Gastroesophageal sphincter (tissue), 4 donors: ENCODE results near the gene HRH3. TPM values are rescaled to one million over a fixed set of nuclear protein-coding genes. Genes with fewer than 3 reads are reported as not detected.

Source experiments
- ATAC-seq: fragments of 150-250 bp; one replicate; pipeline ENCODE4 v1.9.1; 2016; ENCODE audit warnings: mild to moderate bottlenecking, moderate library complexity
- H3K27ac ChIP-seq, 4 donors: fragments of 200-600 bp; sonication (generic) in 3 of 4; 1 replicate in 3 of 4; 2 replicates in 1 of 4; pipeline ENCODE4 v1.5.1; 2016 to 2019
- H3K27me3 ChIP-seq: fragments of 200-600 bp; sonication (generic); one replicate; pipeline ENCODE4 v1.5.1; 2019
- H3K36me3 ChIP-seq, 2 donors: fragments of 200-600 bp; sonication (generic); one replicate each; pipeline ENCODE4 v1.5.1; 2019; ENCODE audit warnings: control low read depth in 1 of 2
- H3K4me1 ChIP-seq, 3 donors: fragments of 200-600 bp; sonication (generic); 1 replicate in 2 of 3; 2 replicates in 1 of 3; pipeline ENCODE4 v1.5.1; 2016 to 2019; ENCODE audit warnings: control low read depth in 2 of 3
- H3K4me3 ChIP-seq, 2 donors: fragments of 200-600 bp; sonication (generic); one replicate each; pipeline ENCODE4 v1.5.1; 2019; ENCODE audit warnings: mild to moderate bottlenecking in 1 of 2, moderate library complexity in 1 of 2
- H3K9me3 ChIP-seq, 3 donors: fragments of 200-600 bp; sonication (generic); one replicate each; pipeline ENCODE4 v1.5.1; 2017 to 2019; ENCODE audit warnings: control low read depth in 2 of 3
- EP300 ChIP-seq: sonication (generic); formaldehyde crosslinking; IDR thresholded peaks from one replicate; pipeline ENCODE4 v1.6.1; 2017; ENCODE audit warnings: antibody characterized with exemption, mild to moderate bottlenecking
- POLR2A ChIP-seq, 2 donors: fragments of 450-650 bp; IDR thresholded peaks; one replicate each; pipeline ENCODE4 v1.6.1; 2017; ENCODE audit warnings: antibody characterized with exemption in 2 of 2, mild to moderate bottlenecking in 2 of 2, moderate library complexity in 1 of 2
- POLR2AphosphoS5 ChIP-seq: sonication (generic); formaldehyde crosslinking; IDR thresholded peaks from one replicate; pipeline ENCODE4 v1.6.1; 2017; ENCODE audit warnings: antibody characterized with exemption
- WGBS, 2 donors: methylation state at CpG; one replicate each; pipeline ENCODE4 v1.1.5; 2018; ENCODE audit warnings: low coverage in 1 of 2; 5-methylcytosine and 5-hydroxymethylcytosine counted together
- total RNA-seq, 4 donors: library from RNA; depleted of rRNA; stranded (reverse); fragments of >200 nt; gene quantifications; one replicate each; pipeline ENCODE4 v1.1.0, GENCODE V29; 2016
- TF ChIP-seq, protein P1 (sequence below), 4 experiments: fragments of 200-600 bp in 2 of 4; fragments of 450-650 bp in 2 of 4; sonication (generic) in 1 of 4; IDR thresholded peaks; one replicate each; pipeline ENCODE4 v1.5.1; 2017 to 2019; ENCODE audit warnings: antibody characterized with exemption in 4 of 4, mild to moderate bottlenecking in 2 of 4, moderate library complexity in 2 of 4

The HRH3 gene
- total RNA-seq, 4 donors from 2014 or later: not detected

DNA sequence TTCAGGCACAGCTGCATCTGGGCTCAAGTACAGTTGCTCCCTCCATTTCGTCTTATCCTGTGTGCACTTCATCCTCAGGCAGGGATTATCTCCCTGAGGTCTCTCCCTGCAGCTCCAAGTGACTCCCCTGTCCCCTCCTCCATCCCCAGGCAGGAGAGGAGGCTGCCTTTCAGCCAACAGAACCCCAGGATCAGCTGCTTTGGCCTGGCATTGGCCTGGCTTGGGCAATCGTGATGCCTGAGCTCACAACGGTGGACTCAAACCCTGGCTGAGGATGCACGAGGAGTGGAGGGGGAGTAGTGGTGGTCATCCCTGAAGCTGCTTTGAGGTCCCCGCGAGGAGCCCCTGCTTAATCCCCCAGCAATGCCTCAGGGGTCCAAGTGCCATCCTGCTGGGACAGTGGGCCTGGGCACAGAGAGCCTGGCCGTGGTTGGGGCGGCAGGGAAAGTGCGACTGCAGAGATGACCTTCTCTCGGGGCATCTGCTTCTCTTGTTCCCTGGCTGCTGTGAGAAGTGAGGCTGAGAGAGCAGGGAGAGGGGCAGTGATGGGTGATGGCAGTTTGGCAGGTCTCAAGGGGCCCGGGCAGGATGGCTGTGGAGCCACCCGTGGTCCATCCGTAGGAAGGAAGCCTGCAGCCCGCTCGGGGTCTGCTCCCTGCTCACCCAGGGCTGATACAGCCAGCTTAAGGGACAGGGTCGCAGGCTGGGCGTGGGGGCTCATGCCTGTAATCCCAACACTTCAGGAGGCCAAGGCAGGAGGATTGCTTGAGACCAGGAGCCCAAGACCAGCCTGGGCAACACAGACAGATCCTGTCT, 6.0 kb upstream of the HRH3 start:
- Histone ChIP-seq H3K9me3 (no peaks in the 10 kb centered on the region), H3K27me3 (peaks cover 95% of the 10 kb centered on the region), H3K27ac (no peak overlapping the region), H3K4me1 (peaks cover 0 to 4% (median 0%) of the 10 kb centered on the region in 3 donors), H3K36me3 (no peaks in the 10 kb centered on the region), H3K4me3 (no peak overlapping the region)
- TF ChIP-seq POLR2A (IDR thresholded peaks at IDR 0.05) (no peak), EP300 (no peak), POLR2AphosphoS5 (no peak)
- TF ChIP-seq, protein P1, sequence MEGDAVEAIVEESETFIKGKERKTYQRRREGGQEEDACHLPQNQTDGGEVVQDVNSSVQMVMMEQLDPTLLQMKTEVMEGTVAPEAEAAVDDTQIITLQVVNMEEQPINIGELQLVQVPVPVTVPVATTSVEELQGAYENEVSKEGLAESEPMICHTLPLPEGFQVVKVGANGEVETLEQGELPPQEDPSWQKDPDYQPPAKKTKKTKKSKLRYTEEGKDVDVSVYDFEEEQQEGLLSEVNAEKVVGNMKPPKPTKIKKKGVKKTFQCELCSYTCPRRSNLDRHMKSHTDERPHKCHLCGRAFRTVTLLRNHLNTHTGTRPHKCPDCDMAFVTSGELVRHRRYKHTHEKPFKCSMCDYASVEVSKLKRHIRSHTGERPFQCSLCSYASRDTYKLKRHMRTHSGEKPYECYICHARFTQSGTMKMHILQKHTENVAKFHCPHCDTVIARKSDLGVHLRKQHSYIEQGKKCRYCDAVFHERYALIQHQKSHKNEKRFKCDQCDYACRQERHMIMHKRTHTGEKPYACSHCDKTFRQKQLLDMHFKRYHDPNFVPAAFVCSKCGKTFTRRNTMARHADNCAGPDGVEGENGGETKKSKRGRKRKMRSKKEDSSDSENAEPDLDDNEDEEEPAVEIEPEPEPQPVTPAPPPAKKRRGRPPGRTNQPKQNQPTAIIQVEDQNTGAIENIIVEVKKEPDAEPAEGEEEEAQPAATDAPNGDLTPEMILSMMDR (IDR thresholded peaks at IDR 0.05): no peak
- 60 to 73% methylated on average over 1 to 3 of the region's 17 CpGs for WGBS, 2 donors
- no peak for ATAC-seq

DNA sequence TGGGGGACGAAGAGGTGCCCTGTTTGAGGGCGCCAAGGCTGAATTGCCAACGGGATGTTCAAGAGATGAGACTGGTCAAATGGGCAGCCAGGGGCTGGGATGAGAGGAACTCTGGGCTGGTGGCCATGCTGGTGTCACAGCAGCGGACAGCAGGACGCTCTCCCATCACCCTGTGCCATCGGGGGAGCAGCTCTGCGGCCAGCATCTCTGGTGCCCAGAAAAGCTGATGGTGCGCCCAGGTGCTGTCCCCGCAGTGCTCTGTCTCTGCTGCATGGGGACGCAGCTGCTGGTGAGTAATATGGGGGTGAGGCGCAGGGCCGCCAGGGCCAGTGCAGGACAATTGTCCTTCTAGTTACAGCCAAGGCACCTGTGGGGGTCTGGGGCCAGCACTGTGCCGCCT, 4.9 kb upstream of the HRH3 start:
- H3K27ac ChIP-seq: no peak overlapping the region
- TF ChIP-seq EP300 (no peak), POLR2A (IDR thresholded peaks at IDR 0.05) (no peak), POLR2AphosphoS5 (no peak)
- no peaks in the 10 kb centered on the region for H3K36me3 ChIP-seq
- peaks cover 0 to 14% (median 4%) of the 10 kb centered on the region in 3 donors for H3K4me1 ChIP-seq
- WGBS, 2 donors: 92% methylated on average over 2 of the region's 13 CpGs; no CpG with 5 or more reads in 1 of the 2 donors
- no peak overlapping the region for H3K4me3 ChIP-seq
- peaks cover 97% of the 10 kb centered on the region for H3K27me3 ChIP-seq
- no peak for ATAC-seq
- no peaks in the 10 kb centered on the region for H3K9me3 ChIP-seq

DNA sequence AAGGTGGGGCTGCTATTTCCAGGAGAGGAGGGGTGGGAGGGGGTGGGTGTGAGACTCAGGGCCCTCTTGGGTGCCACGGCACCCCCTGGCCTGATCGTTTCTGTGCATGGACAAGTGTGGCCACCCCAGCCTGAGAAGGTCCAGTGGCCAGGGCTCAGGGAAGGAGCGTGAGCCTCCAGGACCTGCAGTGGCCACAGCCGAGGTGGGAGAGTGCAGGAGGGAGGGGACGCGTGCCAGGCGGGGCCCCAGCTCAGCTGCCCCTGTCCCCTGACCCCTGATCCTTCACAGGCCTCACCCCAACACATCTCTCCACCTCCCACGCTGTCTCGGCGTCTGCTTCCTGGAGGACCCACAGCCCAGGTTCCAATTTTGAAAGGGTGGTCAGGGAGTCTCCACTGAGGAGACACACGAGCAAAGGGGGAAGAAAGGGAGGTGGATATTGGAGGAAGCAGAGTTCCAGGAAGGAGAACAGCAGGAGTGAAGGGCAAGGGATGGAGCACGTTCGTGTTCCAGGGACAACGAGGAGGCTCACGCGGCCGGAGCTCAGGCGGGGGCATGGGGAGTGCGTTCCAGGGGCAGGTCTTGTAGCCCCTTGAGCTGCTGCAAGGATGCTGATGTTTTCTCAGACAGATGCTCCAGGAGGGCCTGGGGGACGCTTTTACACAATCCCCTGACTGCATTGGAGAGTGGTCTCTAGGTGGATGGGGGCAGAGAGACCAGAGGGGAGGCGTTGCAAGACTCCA, 4.2 kb upstream of the HRH3 start:
- H3K27ac ChIP-seq: no peak overlapping the region
- H3K4me1 ChIP-seq: peaks cover 0 to 22% (median 7%) of the 10 kb centered on the region in 3 donors
- H3K9me3 ChIP-seq: no peaks in the 10 kb centered on the region
- H3K36me3 ChIP-seq: no peaks in the 10 kb centered on the region
- H3K4me3 ChIP-seq: no peak overlapping the region
- no peak for TF ChIP-seq EP300
- TF ChIP-seq, protein P1 (IDR thresholded peaks at IDR 0.05): no peak
- no peak for TF ChIP-seq POLR2AphosphoS5
- no peak for TF ChIP-seq POLR2A (IDR thresholded peaks at IDR 0.05)
- ATAC-seq: no peak
- peaks cover 100% of the 10 kb centered on the region for H3K27me3 ChIP-seq
- 50 to 62% methylated on average over 8 to 10 of the region's 21 CpGs for WGBS, 2 donors

GRCh38 chr20:62223571-62223970, 3.5 kb upstream of the HRH3 start:
- peaks cover 0 to 27% (median 8%) of the 10 kb centered on the region in 3 donors for H3K4me1 ChIP-seq
- 73% methylated on average over 3 of the region's 9 CpGs; no CpG with 5 or more reads in 1 of the 2 donors for WGBS, 2 donors
- H3K27ac ChIP-seq: no peak overlapping the region
- H3K9me3 ChIP-seq: no peaks in the 10 kb centered on the region
- H3K36me3 ChIP-seq: no peaks in the 10 kb centered on the region
- no peak for ATAC-seq
- TF ChIP-seq, protein P1 (IDR thresholded peaks at IDR 0.05): no peak
- TF ChIP-seq POLR2AphosphoS5: no peak
- no peak for TF ChIP-seq EP300
- no peak for TF ChIP-seq POLR2A (IDR thresholded peaks at IDR 0.05)
- H3K27me3 ChIP-seq: peaks cover 100% of the 10 kb centered on the region
- no peak overlapping the region for H3K4me3 ChIP-seq

GRCh38 chr20:62222972-62223371, 2.9 kb upstream of the HRH3 start:
- ATAC-seq: no peak
- peaks cover 0 to 27% (median 8%) of the 10 kb centered on the region in 3 donors for H3K4me1 ChIP-seq
- H3K36me3 ChIP-seq: no peaks in the 10 kb centered on the region
- no peak overlapping the region for H3K27ac ChIP-seq
- H3K4me3 ChIP-seq: no peak overlapping the region
- H3K9me3 ChIP-seq: no peaks in the 10 kb centered on the region
- no peak for TF ChIP-seq EP300
- TF ChIP-seq POLR2A (IDR thresholded peaks at IDR 0.05): no peak
- no peak for TF ChIP-seq POLR2AphosphoS5
- TF ChIP-seq, protein P1 (IDR thresholded peaks at IDR 0.05): no peak
- H3K27me3 ChIP-seq: peaks cover 100% of the 10 kb centered on the region
- WGBS, 2 donors: no CpG with 5 or more reads among the region's 13 CpGs
